GM21717 (cell line): Measurements from ENCODE around the gene C1orf174.
"Not testable (repeated sequence)": the region's sequence is repeated elsewhere in the genome, so short reads cannot be mapped to it uniquely, and the experiment has no call there.

Source experiments
- ATAC-seq: cut with Tn5 transposase; IDR thresholded peaks from one replicate; pipeline ENCODE4 v1.9.1; 2021; ENCODE audit warnings: mild to moderate bottlenecking, moderate library complexity; ENCODE audit not compliant: unreplicated experiment

The C1orf174 gene

GRCh38 chr1:3926956-3927355 is 26.9 kb upstream of the C1orf174 start:
- ATAC-seq: no peak

GRCh38 chr1:3925762-3926161 is 25.7 kb upstream of the C1orf174 start:
- no peak for ATAC-seq

- no peak for ATAC-seq
Observed at GRCh38 chr1:3925256-3925655, 25.2 kb upstream of the C1orf174 start.

DNA sequence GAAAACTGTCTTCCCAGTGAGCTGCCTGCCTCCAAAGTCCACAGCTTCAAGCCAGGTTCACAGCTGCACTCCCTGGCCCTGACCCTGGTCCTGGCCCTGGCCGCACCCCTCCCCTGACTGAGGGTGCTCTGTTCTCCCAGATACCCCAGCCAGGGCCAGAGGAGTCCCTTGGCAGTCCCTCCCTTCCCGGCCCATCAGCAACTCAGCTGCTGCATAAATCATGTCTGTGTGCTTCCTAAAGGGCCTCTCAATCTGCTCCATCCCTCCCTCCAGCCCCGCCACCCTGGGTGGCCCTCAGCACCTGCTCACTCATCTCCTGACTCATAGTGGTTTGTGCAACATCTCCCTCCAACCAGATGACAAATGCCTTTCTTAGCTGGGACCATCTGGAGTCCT is 24.8 kb upstream of the C1orf174 start:
- ATAC-seq: no peak

DNA sequence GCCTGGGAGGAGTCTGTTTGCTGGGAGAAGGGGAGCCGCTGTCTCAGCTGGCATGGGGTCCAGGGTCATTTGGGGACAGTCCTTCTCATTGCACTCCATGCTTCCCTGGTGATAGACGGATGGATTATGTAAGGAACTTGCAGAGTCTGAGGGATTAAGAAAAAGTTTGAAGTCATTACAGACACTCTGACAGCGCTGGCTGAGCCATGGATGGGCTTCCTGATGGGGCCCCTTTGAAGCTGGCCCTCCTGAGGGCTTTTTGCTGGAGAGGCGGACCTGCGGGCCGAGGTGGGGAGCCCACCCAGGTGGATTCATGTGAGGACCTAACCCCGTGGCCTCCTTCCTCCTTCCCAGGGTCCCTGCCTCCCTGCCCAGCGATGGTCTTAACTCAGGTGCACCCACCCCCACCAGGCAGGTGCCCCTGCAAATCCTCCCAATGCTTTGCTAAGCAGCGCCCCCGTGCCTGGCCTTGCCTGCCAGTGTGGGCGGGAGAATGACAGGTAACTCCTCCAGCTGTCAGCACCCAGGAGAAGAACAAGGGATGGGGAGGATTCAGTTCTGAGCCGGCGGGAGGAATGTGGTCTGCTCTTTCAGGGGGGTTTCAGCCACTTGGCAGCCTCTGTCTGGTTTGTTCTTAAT is 24.2 kb upstream of the C1orf174 start:
- no peak for ATAC-seq

DNA sequence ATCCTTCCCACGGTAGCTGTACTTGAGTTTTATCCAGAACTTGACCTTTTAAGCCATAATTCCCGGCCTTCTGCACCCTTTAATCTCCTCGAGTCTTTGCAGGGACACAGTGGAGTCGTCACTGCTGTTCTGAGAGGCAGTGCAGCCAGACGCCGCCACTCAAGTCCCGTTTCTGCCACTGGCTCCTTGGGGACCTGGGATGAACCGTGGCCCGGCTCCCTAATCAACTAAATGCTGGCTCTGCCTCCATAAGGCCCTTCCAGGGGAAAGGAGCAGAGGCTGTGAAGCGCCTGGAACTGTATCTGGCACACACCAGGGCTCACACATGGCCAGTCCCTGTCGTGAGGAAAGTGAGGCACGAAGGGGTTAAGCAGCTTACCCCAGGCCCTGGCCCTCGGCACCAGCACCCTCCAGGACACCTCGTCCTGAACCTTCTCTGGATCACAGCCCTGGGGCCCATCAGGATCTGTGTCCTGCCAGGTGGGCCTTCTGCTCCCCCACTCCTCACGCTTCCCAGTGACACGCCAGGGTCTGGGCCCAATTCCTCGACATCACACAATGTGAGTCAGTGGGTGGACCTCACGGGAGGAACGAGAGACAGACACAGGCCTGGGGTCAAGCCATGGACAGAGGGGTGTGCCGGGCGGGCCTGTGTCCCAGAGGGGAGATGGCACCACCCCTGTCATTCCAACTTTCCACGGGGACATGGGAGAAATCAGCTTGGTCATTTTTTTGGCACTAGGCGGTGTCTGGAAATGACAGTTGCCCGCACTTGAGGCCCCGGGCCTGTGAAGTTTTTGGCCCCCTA is 23.5 kb upstream of the C1orf174 start:
- no peak for ATAC-seq

- ATAC-seq: no peak
Observed at GRCh38 chr1:3922851-3923250, 22.8 kb upstream of the C1orf174 start.

- no peak for ATAC-seq
Observed at GRCh38 chr1:3922201-3922725, 22.2 kb upstream of the C1orf174 start.

GRCh38 chr1:3921765-3922164 is 21.7 kb upstream of the C1orf174 start:
- no peak for ATAC-seq

- ATAC-seq: no peak
Observed at GRCh38 chr1:3919706-3920105, 19.6 kb upstream of the C1orf174 start.

DNA sequence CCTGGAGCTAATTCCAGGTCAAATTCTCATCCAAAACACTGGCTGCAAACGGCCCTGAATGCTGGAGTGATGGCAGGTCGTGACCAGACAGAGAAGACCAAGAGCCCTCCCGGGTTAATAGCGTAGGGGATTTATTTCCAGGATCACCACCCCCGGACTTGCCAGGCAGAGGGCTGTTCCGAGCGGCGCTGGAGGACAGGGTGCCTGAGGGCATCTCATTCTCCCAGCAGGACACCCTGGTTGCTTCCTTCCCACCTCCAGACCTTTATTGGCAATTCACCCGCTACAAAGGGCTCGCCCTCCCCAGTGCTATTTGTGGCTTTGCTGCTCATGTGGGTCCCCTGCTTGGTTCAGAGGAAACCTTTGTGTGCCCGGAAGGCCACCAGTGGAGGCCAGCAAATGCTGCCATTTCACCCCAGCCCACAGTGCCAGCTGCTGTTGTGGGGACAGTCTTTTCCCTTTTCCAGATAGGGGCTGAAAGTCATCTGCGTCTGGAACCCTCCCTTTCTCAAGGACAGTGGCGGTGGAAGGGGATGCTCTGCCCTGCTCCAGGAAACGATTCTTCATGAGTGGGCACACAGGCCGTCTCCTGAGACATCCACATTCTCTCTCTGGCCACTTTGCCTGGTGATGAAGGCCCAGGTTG is 19.0 kb upstream of the C1orf174 start:
- ATAC-seq: no peak

- ATAC-seq: not testable (repeated sequence)
Observed at GRCh38 chr1:3918359-3918758, 18.3 kb upstream of the C1orf174 start.

DNA sequence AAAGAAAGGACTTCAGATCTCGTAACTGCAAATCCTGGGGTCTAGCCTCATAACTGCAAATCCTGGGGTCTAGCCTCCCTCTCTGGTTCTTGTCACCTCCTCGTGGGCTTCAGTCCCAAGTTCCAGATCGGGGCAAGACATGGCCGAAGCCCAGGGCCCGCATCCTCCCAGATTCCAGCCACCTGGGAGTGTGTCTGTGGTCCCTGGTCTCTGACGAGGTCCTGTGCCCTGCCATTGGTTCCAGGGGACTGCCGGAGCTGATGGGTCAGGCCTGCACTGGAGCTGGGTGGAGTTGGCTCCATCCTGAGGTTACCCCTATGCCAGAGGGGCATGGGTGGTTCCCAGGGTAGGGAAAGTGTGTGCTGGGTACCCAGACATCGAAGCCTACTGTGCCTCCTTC is 17.7 kb upstream of the C1orf174 start:
- ATAC-seq: no peak

DNA sequence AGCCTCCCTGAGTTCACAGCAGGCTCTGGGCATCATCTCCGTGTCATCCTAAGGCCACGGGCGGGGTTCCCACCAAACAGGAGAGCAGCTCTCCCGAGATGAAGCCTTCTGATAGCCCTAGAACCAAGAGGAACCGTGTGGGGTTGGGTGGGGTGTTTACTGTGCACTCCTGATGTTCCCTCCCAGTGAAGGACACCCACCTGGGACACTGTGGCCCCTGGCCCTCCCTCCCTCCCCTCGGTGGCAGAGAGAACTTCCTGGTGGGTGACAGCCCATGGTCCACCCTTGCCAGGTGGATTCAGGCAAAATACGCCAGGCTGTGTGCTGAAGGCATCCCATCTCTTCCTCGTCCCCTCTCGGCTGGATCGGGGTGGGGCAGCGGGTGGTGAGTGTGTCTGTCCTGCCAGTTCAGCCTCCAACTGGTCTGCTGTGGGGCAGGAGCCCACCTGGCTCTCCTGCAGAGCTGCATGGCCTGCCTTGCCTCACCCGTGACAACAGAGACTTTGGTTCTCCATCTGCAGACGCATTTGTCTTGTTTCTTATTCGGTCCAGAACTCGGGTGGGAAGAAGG is 15.6 kb upstream of the C1orf174 start:
- ATAC-seq: no peak

DNA sequence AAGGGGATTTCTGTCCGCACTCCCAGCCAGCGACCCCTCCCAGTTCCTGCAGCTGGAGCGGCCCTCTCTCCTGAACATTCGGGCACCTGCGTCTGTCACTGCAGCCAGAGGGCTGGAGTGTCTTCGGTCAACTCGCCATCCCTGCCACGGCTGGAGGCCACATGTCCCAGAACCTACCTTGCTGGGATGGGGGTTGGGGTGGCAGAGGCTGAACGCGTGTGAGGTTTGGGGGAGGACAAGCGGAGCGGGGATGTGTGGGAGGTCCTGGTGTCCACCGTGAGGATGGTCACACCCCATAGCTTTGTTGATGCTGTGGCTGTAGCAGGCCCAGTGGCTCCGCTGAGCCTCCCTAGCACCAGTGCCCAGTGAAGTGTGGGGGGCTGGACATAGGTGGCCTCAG is 14.8 kb upstream of the C1orf174 start:
- no peak for ATAC-seq

DNA sequence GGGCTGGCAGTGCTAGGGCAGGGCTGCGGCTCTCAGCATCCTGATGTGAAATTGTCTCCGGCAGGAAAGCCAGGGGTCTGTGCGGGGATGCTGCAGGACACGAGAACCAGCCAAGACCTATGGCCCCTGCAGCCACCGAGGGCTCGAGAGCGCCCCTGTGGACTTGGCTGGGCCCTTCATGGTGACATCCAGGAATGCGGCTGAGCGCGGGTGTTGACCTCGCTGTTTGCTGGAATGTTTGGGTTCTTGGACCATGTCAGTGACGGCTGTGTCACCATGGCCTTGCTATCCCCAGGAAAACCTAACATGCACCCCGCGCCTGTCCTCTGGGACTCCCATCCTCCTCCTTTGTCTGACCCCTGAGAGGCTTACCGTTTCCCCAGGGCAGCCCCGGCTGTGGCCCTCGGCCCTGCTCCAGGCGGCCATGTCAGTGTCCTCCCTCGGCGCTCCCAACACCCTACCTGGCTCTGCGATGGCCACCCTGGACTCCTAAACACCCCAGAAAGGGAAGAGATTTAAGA is 14.3 kb upstream of the C1orf174 start:
- no peak for ATAC-seq

DNA sequence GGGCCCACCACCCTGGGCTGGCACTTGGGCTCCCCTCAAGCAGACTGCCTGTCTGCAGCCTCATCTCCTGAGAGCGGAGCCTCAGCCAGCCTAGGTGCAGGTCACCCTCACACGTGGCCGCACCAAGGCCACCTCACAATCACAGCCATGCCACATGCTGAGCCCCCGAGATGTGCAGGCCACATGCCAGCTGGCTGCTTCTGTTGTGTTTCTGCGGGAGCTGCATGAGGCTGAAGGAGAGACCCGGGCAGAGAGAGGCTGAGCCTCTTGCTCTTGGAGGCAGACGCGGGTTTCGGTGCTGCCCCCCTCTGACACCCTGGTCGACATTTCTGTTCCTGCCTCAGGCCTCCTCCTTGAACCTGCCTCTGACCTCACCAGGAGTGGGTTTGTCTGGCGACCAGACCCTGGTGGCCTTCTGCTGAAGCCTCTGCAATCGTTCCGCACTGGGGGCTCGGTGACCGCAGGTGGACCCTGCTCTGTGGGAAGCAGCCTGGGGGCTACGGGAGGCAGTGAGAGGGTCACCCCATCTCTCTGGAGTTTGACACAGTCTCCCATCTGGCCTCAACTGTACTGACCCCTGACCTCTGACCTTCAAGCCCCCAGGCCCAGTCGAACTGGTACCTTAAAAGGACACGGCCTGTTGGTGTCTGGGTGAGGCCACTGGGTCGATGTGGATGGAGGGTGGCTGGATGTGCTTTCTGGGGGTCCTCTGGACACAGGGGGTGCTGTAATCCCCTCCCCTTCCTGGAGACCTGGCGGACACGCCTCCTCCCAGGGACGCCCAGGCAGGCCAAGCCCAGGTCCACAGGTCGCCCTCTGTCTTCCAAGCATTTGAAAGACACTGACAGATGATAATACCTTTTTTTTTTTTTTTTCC is 13.0 kb upstream of the C1orf174 start:
- no peak for ATAC-seq

DNA sequence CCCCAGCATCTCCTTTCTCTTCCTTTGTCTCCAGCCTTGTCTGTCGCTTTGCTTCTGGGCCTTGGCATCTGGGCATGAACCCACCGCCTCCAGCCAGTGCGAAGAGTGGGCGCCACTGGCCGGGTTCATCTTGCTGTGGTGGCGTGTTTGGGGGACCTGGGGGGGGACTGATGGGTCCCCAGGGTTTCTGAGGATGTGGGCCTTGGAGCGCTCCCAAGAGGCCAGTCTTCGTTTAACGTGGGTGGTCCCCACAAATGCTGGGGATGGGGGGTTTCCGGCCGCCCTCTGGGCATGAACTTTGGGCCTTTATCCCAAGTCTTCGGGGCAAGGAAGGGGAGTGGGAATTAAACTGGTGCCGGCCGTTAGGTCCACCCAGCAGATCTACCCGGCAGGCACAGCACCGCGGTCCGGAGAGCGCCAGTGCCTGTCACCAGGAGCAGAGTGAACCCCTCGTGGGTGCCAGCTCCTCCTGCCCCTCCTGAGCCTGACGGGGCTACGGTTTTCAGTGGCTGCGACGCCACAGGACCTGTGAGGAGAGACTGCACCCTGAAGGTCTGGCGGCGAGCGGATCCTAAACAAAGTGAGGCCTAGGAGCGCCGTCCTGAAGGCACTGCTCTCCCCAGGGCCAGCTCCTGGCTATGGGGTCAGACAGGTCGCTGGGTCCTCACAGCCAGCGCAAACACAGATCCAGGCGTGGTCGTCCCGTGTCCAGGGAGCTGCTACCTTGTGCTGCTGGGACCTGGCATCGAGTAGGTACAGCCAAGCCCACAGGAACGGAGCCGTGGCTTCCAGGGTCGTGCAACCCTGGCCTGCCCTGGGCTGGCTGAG is 12.1 kb upstream of the C1orf174 start:
- ATAC-seq: no peak
